CD4-positive, alpha-beta T cell treated with Interleukin-15 for 4 hours (primary cell): Measurements from ENCODE around the gene SNX33.
"Not testable (repeated sequence)": the region's sequence is repeated elsewhere in the genome, so short reads cannot be mapped to it uniquely, and the experiment has no call there.

ENCODE experiments used
- DNase-seq: peaks from one replicate; pipeline ENCODE4 v3.0.0-alpha.2; 2020; ENCODE audit warnings: low spot score

Gene SNX33

DNA sequence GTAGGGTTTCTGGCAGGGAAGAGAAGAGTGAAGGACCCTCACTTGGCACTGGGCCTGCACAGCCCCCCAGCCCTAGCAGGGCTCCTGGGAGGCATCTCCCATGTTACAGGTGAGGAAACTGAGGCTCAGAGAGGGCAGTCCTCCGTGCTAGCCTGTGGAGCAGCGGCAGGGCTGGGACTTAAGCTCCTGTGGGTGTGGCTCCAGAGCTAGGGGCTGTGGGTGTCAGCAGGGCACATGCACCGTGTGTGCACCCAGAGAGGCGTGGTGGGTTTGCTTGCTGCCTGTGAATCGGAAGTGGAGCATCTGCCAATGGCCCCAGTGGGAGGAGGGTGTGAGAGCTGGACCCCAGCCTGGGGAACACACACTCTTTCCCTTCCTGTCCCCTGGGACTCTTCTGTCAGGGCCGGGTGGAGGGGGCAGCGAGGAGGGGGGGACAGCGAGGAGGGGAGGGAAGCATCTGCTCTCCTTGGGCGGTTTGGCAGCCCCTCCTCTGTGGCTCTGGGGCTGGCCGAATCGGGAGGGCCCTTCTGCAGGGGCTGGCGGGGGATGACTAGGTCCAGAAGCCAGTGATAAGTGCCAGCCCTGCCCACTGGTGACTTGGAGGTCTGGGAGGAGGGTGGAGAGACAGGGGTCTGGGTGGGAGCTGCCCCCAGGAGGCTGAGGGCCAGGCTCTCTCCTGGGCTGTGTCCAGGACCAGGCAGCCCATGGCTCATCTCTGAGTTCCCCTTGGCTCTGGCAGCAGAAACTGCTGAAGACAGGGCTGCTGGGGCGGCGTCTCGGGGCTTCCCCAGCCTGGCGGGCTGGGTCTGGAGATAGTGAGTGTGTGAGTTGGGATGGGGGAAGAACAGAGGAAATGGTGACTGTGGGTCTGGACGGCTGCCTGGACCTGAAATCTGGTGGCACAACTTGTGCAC, 52.5 kb downstream of the SNX33 start:
- DNase-seq, result not testable (repeated sequence)

DNA sequence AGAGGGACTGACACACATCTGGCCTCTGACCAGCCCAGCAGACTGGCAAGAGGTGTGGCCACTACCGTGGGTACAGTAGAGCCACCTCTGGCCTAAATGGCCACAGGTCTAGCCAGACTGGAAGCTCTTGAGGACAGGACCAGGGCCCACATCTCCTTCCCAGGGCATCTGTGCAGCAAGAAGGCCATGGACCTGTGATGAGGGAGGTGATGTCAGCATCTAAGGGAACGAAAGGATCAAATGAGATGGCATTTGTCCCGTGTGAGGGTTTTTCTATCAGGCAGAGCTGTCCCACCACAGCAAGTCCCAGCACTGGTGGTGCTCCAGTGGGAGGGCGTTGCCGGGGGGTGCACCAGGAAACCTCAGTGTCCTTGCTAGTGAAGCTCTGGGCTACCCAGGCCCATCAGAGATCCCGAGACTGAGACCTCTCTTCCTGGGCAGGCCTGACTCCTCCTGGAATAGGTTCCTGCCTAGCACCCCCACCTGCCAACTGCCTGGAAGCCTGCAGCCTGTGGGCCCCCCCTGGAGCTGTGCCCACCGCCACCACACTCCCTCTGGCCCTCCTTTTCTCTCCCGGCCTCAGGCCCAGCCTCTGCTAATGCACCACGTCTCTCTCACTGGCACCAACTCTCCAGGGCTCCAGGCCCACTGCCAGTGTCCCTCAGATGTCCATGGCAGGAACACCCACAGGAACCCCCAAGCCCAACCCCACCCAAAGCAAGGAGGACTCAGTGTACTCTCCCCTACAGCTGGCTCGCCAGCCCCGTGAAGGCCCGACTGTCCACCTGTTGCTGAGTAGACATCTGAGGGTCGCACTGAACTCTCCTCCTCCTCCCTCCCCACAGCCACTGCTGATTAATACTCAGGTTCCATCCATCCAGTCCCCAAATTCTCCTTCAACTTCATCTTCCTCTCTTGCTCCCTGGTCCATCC, 53.6 kb downstream of the SNX33 start:
- not testable (repeated sequence) for DNase-seq

DNA sequence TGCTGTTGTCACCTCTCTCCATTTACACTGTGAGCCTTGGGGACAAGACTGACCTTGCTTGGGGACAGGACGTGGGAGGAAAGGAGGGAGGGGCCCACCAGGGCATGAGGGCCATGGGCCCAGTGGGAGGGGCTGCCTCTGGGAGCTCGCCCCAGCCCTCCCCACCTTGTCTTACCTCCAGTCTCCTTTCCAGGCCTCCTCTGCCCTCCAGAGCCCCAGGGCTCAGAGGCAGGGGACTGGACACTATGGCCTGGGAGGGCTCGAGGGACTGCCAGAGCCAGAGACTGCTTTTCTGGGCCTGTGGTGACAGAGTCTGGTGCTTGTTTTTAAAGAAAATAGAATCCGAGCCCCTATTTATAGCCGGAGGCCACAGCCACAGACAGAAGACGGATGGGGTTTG, 54.7 kb downstream of the SNX33 start:
- no peak for DNase-seq

DNA sequence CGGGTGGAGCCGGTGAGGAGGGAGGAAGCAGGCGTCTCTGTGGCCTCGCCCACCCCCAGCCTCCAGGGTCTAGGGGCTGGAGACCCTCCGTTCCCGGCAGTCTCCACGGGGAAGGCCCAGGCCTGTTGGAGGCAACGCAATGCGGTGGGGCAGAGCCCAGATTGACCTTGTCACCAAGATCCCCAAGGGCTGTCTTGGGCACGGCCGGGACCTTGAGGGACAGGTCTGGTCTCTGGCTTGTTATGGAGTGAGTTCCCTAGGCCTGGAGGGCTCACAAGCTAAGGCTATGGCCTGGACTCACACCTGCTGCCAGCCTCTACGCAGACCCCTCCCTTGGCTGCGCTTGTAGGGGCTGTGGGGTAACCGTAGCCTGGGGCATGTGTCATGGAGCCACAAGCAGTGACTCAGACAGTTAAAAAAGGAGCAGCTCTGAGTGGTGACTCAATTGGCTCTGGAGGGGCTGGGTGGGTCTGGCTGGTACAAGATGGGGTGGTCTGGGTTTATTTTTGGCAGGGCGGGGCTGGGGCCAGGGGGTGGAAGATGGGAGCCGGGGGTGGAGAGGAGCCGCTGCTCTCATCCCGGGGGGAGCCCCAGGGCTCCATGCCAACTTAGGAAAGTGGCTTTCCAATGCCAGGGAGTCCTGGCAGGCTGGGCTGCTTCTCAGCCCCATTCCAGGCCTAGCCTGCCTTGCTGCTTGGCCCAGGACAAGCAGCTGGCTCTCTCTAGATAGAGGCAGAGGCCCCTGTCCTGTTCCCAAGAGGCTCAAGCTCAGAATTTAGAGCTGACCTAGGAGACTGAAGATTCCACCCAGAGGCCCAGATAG, 55.9 kb downstream of the SNX33 start:
- DNase-seq, result not testable (repeated sequence)

DNA sequence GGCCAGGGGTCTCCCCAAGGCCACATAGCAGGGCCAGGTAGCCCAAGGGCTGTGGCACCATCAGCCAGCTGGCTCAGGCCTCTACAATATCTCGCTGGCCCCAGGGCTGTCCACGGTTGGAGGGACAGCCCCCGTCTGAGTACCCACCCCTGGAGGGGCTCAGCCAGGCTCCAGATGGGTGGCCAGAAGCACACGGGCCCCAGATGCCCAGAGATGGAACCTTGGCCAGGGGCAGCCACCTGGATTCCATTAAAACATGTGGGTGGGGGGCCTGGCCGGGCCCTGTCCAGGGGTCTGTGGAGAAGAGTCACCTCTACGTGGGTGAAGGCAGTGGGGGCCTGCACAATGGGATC, 56.5 kb downstream of the SNX33 start:
- DNase-seq, result no peak

DNA sequence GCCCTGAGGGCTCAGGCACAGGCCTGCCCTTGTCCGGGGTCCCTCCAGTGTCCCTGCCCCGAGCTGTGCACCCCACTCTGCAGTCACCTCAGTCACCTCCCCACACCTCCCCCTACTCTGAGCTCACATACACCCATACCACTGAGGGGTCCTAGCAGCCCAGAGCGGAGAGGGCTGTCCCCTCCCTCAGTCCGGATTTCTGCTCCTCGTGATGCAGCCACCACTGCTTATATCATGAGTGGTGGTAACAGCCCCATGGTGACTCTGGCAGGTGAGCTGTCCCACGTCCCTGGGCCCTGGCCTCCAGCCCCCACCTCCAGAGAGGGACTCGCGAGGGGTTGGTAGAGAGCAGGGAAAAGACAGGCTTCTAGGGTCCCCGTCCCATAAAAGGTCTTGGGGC, 56.9 kb downstream of the SNX33 start:
- no peak for DNase-seq

DNA sequence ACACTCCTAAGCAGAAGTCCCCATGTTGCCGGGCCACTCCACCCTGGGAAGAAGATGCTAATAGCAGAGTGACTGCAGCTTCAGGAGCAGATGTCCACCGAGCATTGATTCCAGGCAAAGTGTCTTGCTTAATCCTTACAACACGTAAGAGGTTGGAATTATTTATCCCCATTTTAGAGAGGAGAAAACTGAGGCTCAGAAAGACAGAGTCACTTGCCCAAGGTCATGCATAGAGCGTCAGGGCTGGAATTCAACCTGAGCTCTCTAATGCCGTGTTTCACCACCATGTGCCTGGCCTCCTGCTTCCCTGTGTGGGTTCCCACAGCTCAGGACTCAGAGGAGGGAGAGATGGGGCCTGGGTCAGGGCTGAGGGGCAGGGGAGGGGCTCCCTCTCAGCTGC, 57.7 kb downstream of the SNX33 start:
- not testable (repeated sequence) for DNase-seq

DNA sequence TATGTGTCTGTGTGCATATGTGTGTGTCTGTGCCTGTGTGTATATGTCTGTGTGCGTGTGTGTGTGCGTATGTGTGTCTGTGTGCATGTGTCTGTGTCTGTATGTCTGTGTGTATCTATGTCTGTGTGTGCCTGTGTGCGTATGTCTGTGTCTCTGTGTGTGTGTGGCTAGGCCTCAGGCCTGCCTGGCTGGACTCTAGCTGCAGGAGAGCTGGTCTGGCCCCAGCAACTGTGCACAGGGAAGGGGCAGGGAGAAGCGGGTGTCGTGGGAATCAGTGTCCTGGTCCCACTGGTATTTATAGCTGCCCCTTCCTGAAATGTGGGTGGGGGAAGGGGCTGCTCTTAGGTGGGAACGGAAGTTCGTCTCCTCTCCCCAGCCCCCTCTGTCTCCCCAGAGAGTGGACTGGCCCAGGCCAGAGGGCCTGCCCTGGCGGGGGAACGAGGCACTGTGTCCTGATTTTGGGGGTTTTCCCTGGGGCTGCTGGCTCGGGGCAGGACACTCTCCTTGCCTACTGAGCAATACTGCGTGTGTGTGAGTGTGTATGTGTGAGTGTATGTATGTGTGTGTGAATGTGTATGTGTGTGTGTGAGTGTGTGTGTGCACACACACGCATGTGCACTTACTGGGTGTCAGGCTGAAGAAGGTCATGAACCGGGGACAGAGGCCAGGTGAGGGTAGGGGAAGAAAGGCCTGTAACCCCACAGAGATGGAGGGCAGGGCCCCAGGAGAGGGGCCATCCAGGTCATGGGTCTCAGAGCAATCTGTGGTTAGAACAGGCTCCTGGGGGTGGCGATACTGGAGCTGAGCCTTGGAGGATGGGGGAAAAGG, 58.4 kb downstream of the SNX33 start:
- DNase-seq, result no peak

DNA sequence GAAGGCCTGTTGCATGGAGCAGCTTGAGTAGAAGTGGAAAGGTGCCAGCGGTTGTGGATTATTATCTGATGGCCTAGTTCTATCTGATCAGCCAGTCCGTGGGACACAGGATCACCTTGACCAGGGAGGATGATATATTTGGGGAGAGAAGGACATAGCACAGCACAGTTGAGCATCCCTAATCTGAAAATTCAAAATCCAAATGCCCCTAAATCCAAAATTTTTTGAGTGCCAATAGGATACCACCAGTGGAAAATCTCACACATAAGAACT, 58.9 kb downstream of the SNX33 start:
- DNase-seq, result no peak

DNA sequence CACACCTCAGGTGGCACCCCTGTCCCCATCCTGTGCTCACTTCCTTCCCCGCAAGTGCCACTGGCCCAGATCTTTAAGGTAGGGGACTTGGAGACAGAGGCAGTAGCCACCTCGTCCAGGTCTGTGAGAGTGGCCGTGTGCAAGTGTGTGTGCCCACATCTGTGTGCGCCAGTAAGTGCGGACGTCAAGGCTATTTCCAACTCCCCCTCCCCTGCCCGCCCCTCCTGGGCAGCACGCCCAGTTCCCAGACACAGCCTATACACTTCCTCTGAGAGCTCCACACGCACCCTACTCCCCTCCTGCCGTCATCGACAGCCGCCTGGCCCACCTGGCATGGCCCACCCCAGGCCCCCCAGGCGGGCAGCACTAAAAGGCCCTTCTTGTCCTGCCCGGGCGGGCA, 61.7 kb downstream of the SNX33 start:
- not testable (repeated sequence) for DNase-seq

DNA sequence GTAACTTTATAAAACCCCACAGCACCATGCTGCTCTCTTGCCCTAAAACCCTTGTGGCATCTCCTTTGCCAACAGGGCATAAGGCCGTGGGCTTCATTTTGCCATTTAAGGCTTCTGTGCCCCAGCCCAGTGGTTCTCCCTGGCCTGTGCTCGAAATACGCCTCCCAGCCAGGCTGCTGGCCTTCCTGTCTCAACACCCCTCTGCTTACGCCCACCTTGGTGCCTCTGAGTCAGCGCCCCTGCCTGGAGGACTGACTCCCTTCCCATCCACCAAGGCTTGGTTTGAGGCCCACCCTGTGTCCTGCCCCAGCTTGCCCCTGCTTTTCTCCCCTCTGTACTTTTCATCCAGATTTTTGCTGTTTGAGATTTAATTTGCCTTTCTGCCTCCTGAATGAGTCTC, 63.2 kb downstream of the SNX33 start:
- DNase-seq, result not testable (repeated sequence)

DNA sequence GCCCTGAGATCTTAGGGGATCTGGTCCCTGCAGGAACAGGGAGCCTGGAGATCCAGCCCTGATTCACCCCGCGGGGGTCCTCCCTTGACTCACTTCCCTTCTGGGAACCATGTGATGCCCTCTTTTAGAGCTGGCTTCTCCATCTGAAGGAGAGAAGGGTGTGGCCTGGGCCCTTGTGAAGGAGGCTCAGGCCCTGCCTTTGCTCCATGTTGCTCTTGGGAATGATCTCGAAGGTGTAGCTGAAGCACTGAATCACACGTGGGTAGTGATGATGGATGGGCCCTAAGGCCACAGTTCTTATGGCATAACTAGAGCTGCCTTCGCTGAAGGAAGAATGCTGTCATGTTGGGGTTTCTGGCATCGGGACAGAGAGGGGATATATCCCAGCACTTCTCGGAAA, 63.8 kb downstream of the SNX33 start:
- DNase-seq, result not testable (repeated sequence)
